ENCODE results near the gene BTBD1.

DNA sequence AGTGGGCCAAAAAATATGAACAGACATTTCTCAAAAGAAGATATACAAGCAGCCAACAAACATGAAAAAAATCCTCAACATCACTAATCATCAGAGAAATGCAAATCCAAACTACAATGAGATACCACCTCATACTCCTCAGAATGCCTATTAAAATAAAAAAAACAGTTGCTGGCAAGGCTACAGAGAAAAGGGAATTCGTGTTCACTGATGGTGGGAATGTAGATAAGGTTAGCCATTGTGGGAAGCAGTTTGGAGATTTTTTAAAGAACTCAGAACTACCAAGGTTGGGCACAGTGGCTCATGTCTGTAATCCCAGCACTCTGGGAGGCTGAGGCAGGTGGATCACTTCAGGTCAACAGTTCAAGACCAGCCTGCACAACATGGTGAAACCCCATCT is 27.8 kb downstream of the BTBD1 start:
- TF ChIP-seq, protein P1, sequence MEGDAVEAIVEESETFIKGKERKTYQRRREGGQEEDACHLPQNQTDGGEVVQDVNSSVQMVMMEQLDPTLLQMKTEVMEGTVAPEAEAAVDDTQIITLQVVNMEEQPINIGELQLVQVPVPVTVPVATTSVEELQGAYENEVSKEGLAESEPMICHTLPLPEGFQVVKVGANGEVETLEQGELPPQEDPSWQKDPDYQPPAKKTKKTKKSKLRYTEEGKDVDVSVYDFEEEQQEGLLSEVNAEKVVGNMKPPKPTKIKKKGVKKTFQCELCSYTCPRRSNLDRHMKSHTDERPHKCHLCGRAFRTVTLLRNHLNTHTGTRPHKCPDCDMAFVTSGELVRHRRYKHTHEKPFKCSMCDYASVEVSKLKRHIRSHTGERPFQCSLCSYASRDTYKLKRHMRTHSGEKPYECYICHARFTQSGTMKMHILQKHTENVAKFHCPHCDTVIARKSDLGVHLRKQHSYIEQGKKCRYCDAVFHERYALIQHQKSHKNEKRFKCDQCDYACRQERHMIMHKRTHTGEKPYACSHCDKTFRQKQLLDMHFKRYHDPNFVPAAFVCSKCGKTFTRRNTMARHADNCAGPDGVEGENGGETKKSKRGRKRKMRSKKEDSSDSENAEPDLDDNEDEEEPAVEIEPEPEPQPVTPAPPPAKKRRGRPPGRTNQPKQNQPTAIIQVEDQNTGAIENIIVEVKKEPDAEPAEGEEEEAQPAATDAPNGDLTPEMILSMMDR (tag by site-specific recombination; IDR thresholded peaks at IDR 0.05), result no peak
- TF ChIP-seq KLF7 (tag by site-specific recombination; IDR thresholded peaks at IDR 0.05; ENCODE audit: borderline replicate concordance), result no peak
- TF ChIP-seq ZNF548 (tag by site-specific recombination; IDR thresholded peaks at IDR 0.05), result no peak
- TF ChIP-seq, protein P2, sequence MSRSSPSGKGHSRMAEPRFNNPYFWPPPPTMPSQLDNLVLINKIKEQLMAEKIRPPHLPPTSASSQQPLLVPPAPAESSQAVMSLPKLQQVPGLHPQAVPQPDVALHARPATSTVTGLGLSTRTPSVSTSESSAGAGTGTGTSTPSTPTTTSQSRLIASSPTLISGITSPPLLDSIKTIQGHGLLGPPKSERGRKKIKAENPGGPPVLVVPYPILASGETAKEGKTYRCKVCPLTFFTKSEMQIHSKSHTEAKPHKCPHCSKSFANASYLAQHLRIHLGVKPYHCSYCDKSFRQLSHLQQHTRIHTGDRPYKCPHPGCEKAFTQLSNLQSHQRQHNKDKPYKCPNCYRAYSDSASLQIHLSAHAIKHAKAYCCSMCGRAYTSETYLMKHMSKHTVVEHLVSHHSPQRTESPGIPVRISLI (tag by site-specific recombination; IDR thresholded peaks at IDR 0.05), result no peak
- no peak for TF ChIP-seq ZNF274 (IDR thresholded peaks at IDR 0.05; ENCODE audit: low read length)
- no peak for TF ChIP-seq ZNF274 (tag by site-specific recombination; IDR thresholded peaks at IDR 0.05; ENCODE audit: borderline replicate concordance)

All from HEK293 (cell line).